Esophagus squamous epithelium (tissue), 4 donors: ENCODE results near the gene MX2.

ENCODE experiments used
- POLR2A ChIP-seq, 4 donors: fragments of 450-650 bp; IDR thresholded peaks; one replicate each; pipeline ENCODE4 v1.6.1; 2017; ENCODE audit warnings: antibody characterized with exemption in 4 of 4, mild to moderate bottlenecking in 4 of 4, moderate library complexity in 3 of 4
- TF ChIP-seq, protein P1 (sequence below), 6 experiments: fragments of 450-650 bp in 4 of 6; fragments of 200-600 bp in 2 of 6; sonication (generic) in 2 of 6; IDR thresholded peaks; one replicate each; pipeline ENCODE4 v1.5.1; 2016 to 2019; ENCODE audit warnings: antibody characterized with exemption in 6 of 6, mild to moderate bottlenecking in 4 of 6, moderate library complexity in 4 of 6

- TF ChIP-seq, protein P1, sequence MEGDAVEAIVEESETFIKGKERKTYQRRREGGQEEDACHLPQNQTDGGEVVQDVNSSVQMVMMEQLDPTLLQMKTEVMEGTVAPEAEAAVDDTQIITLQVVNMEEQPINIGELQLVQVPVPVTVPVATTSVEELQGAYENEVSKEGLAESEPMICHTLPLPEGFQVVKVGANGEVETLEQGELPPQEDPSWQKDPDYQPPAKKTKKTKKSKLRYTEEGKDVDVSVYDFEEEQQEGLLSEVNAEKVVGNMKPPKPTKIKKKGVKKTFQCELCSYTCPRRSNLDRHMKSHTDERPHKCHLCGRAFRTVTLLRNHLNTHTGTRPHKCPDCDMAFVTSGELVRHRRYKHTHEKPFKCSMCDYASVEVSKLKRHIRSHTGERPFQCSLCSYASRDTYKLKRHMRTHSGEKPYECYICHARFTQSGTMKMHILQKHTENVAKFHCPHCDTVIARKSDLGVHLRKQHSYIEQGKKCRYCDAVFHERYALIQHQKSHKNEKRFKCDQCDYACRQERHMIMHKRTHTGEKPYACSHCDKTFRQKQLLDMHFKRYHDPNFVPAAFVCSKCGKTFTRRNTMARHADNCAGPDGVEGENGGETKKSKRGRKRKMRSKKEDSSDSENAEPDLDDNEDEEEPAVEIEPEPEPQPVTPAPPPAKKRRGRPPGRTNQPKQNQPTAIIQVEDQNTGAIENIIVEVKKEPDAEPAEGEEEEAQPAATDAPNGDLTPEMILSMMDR (IDR thresholded peaks at IDR 0.05), result no peak
- no peak for TF ChIP-seq POLR2A (IDR thresholded peaks at IDR 0.05)
These were observed 40.4 kb downstream of the MX2 start for GRCh38 chr21:41402231-41402630.
